HuH-7 (cell line): ENCODE results near the gene MCAM.

Experiments used
- DNase-seq: peaks from one replicate; pipeline ENCODE4 v3.0.0; 2011; ENCODE audit warnings: low spot score

Gene MCAM

DNA sequence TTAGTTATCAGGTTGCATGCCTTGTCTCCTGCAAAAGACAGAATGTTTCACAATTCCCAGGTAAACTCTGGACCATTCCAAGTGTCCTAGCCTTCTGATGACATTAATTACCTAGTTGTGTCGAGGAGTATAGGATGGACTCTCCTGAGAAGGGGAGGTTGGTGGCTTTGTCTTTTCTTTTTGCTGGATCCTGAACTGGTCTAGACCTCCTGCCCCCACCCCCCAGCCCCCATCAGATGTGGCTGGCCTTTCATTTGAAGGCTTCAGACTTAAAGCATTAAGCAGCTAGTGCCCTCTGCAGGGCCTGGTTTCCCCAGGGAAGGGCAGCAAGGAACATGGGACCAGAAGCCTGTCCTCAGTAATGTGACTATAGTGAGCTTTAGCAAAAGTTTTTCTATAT is 9.7 kb downstream of the MCAM start:
- DNase-seq: no peak

DNA sequence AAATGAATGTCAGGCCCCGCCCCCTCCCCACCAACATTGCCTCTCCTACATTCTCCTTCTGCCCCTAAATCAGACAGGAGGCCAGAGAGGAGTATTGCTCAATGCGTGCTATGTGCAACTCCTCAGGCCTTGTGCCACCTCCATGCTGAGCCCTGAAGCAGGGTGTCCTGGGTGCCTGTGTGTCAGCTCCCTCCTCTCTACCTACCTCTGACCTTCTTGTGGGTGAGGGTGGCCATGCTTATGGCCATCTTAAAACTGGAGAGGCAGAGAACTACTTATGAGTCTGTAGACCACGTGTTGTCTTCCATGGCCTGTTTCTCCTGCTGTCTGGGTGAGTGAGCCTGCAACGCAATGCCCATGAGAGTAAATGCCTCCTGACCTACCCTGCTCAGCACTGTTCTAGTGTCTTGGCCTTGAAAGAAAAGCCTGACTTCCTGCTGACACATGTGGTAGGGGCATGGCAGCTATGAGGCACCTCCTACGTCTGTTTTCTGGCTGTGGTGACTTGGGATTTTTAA is 10.5 kb downstream of the MCAM start:
- no peak for DNase-seq

DNA sequence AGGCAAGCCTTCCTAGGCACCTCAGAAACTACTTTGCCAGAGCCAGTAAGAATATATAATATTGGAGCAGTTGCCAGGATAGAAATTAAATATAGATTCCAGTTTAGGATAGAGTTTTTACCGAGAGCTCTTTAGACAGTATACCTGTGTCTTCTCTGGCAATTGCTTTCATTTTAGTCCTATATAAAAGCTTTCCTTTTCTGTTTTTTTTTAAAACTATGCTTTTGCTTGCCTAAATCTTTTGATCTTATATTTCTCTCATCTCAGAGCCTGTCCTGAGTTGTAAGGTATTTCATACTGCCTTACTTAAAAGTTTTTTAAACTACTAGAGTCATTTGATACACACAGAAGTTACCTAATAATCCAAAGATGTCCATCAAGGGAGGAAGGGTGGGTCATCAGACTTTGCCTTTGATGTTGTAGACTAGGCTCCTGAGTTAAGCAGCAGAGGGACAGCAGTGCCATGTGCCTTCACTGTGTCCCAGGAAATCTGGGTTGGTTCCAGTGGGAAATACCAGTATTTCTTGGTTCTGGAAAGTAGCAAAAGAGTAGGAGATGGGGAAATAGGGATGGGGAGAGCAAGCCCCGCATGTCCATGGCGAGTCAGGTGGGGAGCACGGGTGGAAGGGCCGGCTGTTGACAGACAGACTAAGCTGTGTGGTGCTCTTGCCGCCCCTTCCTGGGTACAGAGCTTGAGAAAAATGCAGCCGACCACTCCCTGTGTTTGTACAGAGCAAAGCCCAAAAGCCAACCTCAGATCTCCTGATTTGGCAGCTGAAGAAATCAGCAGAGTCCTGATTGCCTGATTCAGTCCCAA is 11.2 kb downstream of the MCAM start:
- DNase-seq: no peak

DNA sequence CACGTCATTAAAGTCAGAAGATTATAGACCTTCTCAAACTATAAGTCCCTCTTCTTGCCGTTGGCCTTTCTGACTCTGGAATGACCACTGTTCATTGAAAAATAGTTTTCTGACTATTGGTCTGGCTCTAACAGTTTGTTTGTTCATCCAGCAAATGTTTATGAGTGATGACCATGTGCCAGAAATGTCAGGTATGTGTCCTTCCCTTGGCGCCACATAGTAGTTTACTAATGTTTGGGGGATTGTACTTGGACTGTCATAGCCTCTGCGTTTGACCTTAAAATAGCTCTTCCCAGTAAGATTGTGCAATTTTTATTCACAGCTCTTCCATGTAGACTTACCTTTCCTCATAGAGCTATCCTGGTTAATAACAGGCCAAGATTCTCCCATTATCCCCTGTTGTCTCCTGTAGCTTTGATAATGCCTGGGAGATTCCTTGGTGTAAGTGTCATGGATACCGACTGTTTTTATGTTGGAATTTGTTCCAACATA is 13.7 kb downstream of the MCAM start:
- DNase-seq: no peak

DNA sequence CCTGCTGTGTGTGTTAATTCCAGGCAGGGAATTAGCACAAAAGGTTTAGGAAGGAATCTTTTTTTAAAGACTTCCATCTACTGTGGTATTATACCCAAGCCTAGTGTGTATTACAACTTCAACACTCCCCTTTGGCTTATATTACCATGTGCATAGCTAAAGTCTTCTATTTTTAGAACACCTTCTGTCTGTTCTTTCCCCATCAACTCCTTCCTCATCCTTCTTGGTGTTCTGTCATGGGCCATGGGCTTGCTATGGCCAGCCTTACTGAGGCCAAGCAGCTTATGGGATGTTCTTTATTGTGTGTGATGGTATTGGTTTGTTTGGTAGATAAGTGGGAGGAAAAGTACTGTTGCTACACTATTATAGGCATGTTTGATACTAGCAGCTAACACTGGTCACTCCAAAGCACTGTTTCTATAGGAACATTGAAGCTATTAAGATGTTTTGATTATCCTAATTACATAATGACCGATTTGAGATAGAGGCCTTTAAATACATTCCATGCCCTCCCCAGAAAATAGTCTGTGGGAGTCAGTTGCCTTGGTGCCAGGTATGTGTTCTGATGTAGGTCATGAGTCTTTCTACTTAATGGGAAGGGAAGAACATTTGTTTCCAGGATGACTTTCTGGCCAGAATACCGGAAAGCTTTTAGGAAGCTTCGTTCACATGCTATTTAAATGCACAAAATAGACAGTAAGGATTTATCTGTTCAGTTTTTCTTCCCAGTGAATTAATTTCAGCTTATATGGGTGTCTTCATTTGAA is 16.5 kb downstream of the MCAM start:
- DNase-seq: no peak

DNA sequence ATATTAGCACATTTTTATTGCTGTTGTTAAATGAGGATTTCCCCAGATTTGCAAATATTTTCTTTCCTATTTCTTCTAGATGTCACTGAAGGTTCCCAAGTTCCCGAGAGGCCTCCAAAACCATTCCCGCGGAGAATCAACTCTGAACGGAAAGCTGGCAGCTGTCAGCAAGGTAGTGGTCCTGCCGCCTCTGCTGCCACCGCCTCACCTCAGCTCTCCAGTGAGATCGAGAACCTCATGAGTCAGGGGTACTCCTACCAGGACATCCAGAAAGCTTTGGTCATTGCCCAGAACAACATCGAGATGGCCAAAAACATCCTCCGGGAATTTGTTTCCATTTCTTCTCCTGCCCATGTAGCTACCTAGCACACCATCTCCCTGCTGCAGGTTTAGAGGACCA is 17.5 kb downstream of the MCAM start:
- no peak for DNase-seq

DNA sequence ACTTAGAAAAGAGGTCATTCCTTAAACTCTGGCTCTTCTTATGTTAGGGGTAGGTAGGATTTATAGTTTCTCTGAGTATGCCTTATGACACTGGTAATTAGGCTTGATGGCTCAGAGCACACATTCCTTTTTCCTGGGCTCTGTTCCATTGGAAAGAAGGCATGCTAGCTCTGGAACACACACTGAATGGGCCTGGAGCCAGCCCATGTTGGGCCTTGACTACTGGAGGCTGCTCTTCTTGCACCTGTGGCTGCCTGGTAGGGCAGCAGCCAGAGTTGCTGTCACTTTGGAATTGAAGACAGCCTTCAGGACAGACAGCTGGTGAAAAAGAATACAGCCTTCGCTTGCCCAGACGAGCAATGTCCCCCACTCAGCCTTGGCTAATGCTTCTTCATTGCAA is 18.2 kb downstream of the MCAM start:
- DNase-seq: no peak

DNA sequence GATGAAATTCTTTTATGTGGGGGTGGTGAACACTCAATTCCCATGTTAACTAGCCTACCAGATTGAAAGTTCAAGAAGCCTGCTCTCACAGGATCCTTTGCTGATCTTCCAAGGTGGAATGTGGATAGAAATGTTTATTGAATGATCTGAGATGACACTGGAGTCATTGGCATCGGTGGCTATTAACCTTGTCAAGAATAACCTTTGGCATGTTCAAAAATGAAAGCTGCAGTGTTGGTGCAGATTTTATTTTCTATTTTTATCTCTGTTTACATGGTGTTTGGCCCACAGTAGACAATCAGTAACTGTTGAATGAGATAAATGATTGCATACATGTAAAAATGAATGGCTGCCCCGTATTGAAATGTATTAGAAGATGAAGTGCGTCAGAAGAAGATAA is 19.0 kb downstream of the MCAM start:
- DNase-seq: no peak

DNA sequence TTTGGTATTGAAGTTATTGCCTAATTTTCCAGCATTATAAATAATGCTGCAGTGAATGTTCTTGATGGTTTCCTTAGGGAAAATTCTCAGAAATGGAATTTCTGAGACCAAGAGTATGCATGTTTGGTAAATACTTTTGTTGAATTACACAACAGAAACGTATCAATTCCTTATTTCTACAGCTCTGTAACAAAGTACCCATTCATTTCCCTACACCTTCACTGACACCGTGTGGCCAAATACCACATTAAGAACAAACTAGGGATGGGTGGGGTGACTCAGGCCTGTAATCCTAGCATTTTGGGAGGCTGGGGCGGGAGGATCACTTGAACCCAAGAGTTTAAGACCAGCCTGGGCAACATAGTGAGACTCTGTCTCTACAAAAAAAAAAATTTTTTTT is 21.8 kb downstream of the MCAM start:
- no peak for DNase-seq

DNA sequence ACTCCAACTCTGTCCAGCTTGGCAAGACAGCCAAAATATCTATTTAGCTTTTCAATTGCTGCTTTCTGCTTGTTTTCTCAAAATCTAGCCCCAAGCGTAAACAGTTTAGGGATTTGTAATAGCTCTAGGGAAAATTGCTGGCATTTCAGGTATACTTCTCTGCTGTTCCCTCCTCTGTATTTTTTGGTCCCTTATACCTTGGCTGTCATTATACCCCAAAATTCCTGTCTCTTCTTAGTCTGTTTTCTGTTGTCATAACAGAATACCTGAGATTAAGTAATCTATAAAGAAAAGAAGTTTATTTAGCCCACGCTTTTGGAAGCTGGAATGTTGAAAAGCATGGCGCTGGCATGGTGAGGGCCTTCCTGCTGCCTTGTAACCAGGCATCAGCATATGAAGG is 23.5 kb downstream of the MCAM start:
- DNase-seq: no peak

DNA sequence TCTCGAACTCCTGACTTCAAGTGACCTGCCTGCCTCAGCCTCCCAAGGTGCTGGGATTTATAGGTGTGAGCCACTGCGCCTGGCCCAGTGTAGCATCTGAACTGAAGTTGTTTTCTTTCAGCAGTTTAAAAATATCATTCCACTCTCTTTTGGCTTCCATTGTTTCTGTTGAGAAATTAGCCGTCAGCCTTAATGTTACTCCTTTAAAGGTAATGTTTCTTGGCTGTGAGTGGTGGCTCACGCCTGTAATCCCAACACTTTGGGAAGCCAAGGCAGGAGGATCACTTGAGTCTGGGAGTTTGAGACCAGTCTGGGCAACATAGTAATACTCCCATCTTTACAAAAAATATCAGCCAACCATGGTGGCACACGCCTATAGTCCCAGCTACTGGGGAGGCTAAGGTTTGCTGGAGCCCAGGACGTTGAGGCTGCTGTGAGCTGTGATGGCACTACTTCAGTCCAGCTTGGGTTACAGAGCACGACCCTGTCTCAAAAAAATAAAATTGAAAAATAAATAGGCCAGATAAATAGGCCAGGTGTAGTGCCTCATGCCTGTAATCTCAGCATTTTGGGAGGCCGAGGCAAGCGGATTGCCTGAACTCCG is 25.9 kb downstream of the MCAM start:
- DNase-seq: no peak

DNA sequence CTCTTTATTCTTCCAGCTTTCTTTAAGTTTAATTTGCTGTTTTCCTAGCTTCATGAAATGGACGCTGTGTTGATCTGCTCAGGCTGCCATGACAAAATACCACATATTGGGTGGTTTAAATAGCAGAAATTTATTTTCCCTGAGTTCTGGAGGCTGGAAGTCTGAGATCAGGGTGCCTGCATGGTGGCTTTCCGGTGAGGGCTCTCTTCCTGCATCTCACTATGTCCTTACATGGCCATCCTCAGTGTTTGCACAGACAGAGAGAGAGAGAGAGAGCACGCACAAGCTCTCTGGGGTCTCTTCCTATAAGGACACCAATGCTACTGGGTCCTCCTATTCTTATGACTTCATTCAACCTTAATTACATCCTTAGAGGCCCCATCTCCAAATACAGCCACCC is 28.7 kb downstream of the MCAM start:
- DNase-seq: no peak

DNA sequence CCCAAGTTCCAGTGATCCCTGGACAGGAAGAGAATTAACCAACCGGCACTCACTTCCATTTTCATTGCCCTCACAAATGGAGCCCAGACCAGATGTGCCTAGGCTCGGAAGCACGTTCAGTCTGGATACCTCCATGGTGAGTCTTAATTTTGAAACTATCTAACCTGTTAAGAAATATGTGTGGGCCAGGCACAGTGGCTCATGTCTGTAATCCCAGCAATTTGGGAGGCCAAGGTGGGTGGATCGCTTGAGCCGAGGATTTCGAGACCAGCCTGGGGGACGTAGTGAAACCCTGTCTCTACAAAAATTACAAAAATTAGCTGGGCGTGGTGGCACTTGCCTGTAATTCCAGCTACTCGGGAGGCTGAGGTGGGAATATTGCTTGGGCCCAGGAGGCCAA is 31.5 kb downstream of the MCAM start:
- no peak for DNase-seq

DNA sequence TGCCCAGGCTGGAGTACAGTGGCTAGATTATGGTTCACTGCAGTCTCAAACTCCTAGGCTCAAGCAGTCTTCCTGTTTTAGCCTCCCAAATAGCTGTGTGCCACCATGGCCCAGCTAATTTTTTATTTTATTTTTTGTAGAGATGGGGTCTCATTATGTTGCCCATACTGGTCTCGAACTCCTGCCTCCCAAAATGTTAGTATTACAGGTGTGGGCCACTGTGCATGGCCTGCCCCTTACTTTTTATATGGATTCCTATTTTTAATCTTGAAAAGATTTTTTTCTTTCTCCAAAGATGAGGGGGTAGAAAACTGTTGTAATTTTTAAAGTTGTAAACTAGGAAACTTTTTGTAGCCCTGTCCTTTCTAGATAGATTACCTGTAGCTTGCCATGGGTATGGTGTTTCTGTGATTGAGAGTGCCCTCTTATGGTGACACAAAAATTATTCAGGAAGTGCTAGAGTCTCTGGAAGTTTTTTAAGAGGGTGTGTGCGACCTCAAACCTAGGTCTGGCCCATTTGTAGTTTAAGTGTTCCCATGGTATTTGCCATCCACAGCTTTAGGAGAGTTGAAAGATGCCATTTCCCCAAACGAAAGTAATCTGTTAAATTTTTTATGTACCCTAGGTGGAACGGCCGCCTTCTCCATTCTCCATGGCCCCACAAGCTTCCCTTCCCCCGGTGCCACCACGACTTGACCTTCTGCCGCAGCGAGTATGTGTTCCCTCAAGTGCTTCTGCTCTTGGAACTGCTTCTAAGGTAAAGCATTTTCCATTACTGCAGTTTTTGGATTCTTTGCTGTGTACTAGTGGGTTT is 32.4 kb downstream of the MCAM start:
- peak; percentile 42 for DNase-seq

DNA sequence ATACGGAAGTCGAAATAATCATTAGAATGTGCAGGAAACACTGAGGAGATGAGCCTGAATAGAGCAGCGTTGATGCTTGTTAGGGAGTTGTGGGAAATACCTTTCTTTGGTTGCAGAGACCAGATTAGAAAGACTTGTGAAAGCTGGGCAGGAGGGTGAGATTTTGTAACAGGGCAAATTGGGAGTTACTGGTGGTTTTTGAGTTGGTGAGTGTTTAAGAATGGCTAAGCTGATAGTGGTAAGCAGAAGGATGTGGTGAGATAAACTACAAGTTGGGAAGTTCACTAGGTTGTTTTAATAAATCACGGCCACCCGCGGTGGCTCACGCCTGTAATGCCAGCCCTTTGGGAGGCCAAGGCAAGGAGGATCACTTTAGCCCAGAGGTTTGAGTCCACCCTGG is 34.4 kb downstream of the MCAM start:
- no peak for DNase-seq

DNA sequence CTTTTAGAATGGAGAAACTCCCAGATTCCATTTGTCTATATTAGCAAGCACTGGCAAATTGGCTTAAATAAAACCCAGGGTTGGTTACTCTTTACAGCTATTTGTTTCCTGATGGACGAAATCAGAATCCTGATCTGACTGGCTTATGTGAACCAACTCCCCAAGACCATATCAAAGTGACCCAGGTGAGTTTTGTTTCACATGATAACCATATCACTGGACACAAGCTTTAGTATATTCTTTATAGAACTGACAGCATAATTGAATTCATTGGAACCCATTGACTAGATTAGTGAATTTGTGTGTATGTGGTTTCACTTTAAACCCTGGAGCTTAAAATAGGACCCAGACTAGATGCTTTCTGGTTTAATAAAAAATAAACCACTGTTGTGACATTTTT is 39.3 kb downstream of the MCAM start:
- DNase-seq: no peak

DNA sequence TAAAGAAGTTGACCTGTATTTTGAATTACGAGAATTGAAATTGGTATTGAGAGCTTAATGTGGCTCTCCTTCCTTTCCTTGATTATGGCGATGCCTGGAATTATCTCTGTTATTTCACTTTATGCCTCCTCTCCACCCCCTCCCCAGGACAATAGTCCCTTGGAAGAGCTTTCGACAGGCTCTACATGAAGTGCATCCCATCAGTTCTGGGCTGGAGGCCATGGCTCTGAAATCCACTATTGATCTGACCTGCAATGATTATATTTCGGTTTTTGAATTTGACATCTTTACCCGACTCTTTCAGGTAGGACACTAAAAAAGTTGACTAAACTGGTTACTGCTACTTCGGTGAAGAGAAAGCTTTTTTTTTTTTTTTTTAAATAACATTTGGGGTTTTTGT is 43.2 kb downstream of the MCAM start:
- no peak for DNase-seq

DNA sequence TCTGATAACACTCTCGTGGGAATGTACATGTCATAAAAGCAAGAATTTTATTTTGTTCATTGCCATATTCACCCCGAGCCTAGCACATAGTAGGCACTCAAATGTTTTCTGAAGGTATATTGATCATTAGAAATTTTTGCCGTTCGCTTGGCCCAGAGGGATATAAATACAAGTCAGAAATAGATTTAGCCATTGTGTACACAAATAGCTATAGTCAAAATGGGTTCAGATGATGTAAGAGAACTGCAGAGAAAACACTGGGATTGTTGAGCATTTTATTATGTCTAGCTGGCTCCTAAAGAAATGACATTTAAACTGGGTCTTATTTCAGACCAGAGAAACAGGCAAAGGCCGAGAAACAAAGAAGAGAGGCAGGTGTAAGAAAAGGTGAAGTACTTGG is 49.3 kb downstream of the MCAM start:
- DNase-seq: no peak

DNA sequence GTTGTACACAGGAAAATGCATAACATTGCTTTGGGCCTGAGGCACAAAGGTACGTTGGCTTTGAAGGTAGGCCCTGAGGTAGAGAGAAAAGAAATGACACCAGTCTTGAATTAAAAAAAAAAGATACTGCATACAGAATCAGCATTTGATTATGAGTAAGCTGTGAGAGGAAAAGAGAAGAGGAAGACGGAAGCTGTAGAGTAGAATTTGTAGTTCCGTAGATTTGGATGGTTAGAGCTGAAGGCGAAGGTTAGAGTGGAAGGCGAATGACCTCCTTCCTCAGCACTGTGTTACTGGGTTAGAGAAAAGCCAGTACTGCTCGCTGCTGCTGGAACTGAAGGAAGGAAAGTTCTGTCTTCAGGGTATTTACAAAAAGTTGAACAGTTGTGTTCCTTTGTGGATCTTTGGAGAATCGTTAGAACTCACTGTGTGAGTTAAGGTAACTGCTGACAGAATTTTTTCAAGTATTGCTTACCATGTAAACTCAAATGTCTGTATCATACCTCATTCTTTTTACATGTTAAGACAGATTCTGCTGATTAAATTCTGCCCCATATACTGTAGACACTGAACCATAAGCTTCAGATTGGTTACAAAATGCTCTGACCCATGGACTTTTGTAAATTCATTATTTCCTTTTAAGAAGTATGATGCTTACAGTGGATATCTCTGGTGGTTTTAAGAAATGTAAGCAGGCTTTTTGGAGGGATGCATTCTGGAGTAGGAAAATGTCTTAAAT is 50.2 kb downstream of the MCAM start:
- DNase-seq: no peak

DNA sequence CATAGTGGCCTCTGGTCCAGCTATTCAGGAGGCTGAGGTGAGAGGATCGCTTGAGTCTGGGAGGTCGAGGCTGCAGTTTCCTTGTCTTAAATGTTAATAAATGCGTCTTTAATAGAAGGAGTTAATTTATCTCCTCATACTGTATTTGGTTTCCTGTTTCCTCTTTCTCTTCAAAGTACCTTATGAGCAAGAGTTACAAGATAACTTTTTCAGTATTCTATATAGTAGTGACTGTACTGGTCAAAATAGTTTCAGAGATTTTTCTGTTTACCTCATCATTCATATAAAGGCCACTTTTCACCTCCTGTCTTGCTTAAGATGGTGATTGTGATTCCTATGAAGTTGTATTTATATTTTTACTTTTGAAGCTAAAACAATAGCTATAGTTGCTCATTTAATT is 50.9 kb downstream of the MCAM start:
- DNase-seq: no peak

DNA sequence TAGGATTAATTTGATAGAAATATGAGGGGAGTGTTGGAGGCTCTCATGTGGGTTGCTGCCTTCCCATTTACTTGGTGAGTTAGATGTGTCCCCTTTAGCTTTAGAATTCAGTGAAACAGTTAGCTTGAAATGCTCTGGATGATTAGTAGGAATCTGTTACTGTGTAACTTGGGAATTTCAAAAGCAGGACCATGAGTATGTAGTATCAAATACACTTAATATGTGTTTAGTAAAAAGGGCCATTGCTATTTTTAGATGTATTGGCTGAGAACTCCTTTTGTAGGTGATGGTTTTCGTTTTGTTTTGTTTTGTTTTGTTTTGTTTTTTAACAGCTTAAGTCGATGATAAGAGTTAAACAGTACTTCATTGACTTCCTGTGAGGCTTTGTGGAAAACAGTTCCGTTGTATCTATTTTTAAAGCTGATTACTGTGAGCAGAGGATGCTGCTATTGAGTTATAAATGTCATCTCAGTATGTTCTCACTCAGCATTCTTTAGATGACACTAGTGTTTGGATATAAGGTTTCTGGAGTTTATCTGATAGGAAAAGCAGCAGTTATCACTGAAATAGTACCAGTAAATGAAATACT is 53.5 kb downstream of the MCAM start:
- no peak for DNase-seq
